G401.6 (cell line): ENCODE results near the gene HYAL3.

ENCODE experiments used
- FAIRE-seq: peaks from 2 replicates; lab custom pipeline; 2012; peaks lifted over from hg19 to GRCh38; lab: Jason Lieb, UNC

The HYAL3 gene

GRCh38 chr3:50330330-50330729, 31.1 kb upstream of the HYAL3 start:
- FAIRE-seq = no peak

- peak; percentile 96 for FAIRE-seq
These were observed 28.9 kb upstream of the HYAL3 start, which contains the start of gene TUSC2 for GRCh38 chr3:50327943-50328691. TSS of gene TUSC2 (minus strand) at chr3:50328223. CDS start at chr3:50328099, 124 bp downstream.

GRCh38 chr3:50327129-50327528, 27.9 kb upstream of the HYAL3 start:
- FAIRE-seq = no peak

GRCh38 chr3:50326182-50326541, 27.0 kb upstream of the HYAL3 start:
- FAIRE-seq = no peak

- FAIRE-seq = no peak
These were observed 26.4 kb upstream of the HYAL3 start for GRCh38 chr3:50325497-50326181.

GRCh38 chr3:50325113-50325480, 25.9 kb upstream of the HYAL3 start:
- no peak for FAIRE-seq

GRCh38 chr3:50324351-50325112, 25.3 kb upstream of the HYAL3 start:
- no peak for FAIRE-seq

- no peak for FAIRE-seq
These were observed 24.5 kb upstream of the HYAL3 start for GRCh38 chr3:50323614-50324199.

GRCh38 chr3:50323092-50323600, 23.9 kb upstream of the HYAL3 start:
- no peak for FAIRE-seq

GRCh38 chr3:50322386-50323091, 23.3 kb upstream of the HYAL3 start, which contains the start of gene HYAL2:
TSS of gene HYAL2 (minus strand) at chr3:50322745. CDS start at chr3:50320489, 2,256 bp downstream.
- FAIRE-seq = no peak

GRCh38 chr3:50322115-50322385, 22.8 kb upstream of the HYAL3 start:
- FAIRE-seq = no peak

- no peak for FAIRE-seq
These were observed 22.3 kb upstream of the HYAL3 start for GRCh38 chr3:50321336-50322114.

GRCh38 chr3:50320853-50321335, 21.7 kb upstream of the HYAL3 start:
- no peak for FAIRE-seq

GRCh38 chr3:50319894-50320625, 20.9 kb upstream of the HYAL3 start:
- FAIRE-seq = no peak

GRCh38 chr3:50319181-50319893, 20.1 kb upstream of the HYAL3 start:
- no peak for FAIRE-seq

GRCh38 chr3:50318615-50319014, 19.4 kb upstream of the HYAL3 start:
- no peak for FAIRE-seq

- FAIRE-seq = no peak
These were observed 19.0 kb upstream of the HYAL3 start for GRCh38 chr3:50318163-50318562.

GRCh38 chr3:50317300-50317699, 18.1 kb upstream of the HYAL3 start:
- no peak for FAIRE-seq

GRCh38 chr3:50316657-50317242, 17.5 kb upstream of the HYAL3 start:
- no peak for FAIRE-seq
